H54 (cell line): ENCODE data around the gene LY6G6C.
A peak's percentile ranks its signal among the peaks of the same experiment; 100 is the strongest.

ENCODE experiments used
- DNase-seq: peaks from one replicate; pipeline ENCODE4 v3.0.0; 2011; ENCODE audit warnings: low spot score, mixed read lengths; ENCODE audit not compliant: insufficient read length
- FAIRE-seq: peaks from 3 replicates; lab custom pipeline; 2011; peaks lifted over from hg19 to GRCh38; lab: Jason Lieb, UNC
- POLR2A ChIP-seq: IDR thresholded peaks from 2 replicates; pipeline ENCODE4 v1.6.1; 2011; ENCODE audit warnings: low read depth, mild to moderate bottlenecking, low read length

Gene LY6G6C, protein sequence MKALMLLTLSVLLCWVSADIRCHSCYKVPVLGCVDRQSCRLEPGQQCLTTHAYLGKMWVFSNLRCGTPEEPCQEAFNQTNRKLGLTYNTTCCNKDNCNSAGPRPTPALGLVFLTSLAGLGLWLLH

DNA sequence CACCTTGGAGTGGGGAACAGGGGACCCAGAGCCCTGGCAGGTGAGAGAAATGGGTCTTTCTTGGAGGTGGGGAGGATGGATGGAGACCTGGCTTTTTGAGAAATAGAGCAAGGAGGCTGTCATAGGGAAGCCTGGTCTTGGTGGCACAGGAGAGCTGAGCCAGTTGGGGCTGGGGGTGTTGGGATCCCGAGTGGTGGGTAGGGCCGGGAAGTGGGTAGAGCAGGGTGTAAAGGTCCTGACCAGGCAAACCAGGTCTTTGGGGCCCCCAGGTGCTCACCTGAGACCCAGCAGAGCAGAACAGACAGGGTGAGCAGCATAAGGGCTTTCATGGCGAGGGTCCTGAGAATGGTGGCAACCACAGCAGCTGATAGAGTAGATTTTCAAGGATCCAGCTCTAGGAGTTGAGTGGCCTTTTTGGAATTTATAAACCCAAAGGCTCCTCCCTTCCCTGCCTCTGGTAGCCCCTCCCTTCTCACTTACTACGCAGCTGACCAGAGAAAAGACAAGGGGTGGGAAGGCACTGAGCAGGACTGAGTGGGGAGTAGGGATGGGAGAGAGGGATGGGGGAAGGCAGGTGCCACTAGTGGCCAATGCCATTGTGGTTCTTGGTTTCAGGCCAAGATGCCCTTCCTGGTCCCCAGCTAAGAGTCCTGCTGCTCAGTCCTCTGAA, at the start of gene LY6G6C:
Gene LY6G6C (minus strand): TSS at position 396 of the 670 bp plus-strand sequence. CDS start 67 bp downstream, at position 329.
- TF ChIP-seq POLR2A = no peak
- DNase-seq (no peak), FAIRE-seq (no peak)

DNA sequence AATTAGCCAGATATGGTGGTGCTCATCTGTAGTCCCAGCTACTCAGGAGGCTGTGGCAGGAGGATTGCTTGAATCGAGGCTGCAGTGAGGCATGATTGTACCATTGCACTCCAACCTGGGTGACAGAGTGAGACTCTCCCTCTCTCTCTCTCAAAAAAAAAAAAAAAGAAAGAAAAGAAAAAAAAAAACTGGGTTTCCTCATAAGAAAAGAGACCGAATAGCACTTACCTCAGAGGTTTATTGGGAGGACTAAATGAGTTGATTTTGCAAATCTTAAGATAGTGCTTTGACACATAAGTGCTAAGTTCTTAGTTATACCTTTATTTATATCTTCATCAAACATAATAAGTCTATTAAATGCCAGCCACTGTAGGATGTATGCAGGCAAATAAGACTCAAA, 49.3 kb upstream of the LY6G6C start:
- no peak for DNase-seq
- no peak for TF ChIP-seq POLR2A
- FAIRE-seq = no peak

DNA sequence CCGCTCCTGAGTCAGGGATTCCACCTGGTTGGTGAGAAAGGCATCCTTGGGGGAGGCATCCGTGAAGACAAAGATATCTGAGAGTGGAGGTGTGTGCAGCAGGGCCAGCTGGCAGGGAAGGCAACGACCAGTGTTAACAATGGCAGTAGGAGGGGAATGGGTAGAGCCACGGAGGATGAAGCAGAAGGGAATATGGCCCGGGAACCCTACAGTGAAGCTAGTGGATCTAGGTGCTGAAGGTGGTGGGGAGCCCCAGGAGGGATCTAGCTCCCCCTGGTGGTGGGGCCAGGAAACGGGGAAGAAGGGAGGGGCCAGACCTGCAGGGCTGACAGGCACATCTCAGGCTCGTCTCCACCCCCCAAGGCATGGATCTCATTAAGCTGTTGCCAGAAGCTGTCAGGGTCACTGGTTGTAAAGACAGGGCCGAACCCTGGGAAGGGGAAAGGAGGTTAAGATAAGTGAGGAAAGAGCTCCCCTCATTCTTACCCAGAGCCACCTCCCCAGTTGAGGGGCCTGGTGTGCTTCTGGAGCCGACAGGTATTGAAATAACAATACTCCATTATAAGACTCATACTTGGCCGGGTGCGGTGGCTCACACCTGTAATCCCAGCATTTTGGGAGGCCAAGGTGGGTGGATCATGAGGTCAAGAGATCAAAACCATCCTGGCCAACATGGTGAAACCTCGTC, 48.3 kb upstream of the LY6G6C start:
- TF ChIP-seq POLR2A = no peak
- FAIRE-seq = peak; percentile 48
- peak; percentile 87 for DNase-seq

DNA sequence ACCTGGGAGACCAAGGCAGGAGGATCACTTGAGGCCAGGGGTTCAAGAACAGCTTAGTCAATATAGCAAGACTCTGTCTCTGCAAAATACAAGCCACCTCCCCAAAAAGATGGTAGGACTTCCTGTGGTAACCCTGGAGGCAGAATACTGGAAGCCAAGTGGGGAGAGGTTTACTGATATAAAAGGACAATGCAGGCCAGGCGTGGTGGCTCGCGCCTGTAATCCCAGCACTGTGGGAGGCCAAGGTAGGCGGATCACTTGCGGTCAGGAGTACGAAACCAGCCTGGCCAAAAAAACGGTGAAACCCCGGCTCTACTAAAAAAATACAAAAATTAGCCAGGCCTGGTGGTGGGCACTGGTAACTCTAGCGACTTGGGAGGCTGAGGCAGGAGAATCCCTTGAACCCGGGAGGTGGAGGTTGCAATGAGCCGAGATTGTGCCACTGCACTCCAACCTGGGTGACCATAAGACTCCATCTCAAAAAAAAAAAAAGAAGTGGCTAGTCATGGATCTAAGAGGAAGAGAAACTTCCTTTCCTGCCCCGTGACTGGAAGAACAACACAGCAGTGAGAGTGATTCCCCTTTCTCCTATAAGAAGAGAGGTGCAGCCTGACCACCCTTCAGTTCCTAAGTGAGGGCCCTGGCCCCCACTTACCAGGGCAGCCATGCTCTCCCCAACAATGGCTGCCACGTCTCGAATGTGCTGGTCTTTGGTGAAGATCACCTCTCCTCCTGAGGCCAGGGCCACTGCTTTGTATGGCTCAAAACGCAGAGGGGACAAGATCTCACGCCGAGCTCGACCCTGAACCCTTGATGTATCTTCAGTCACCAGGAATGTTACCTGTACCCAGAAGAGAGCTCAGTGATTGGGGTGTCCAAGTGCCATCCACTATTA, 47.1 kb upstream of the LY6G6C start:
- DNase-seq (no peak), FAIRE-seq (no peak)
- no peak for TF ChIP-seq POLR2A

DNA sequence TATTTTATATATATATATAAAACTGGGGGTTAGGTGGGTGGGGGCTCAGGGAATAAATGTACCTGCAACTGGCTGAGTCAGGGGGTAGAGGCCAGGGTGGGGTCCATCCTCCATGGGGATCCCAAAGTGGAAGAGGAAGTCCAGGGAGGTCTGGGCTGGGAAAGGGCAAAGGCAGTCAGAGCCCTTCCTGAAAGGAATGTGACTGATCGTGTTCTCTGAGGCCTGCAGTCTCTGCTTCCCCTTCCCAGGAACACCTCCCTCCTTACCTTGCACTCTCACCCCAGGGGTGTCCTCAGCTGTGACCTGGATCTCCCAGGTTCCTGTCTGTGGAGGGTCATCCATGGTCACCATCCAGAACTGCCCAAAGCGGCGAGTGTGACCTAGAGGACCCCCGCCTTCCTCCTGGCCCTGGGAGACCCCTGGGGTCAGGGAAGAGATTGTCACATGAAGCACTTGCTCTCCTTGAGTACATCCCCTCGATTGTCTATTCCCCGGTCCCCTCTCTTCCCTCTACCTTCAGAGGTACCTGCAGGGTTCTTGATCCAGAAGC, 45.6 kb upstream of the LY6G6C start:
- no peak for DNase-seq
- no peak for TF ChIP-seq POLR2A
- FAIRE-seq = no peak

DNA sequence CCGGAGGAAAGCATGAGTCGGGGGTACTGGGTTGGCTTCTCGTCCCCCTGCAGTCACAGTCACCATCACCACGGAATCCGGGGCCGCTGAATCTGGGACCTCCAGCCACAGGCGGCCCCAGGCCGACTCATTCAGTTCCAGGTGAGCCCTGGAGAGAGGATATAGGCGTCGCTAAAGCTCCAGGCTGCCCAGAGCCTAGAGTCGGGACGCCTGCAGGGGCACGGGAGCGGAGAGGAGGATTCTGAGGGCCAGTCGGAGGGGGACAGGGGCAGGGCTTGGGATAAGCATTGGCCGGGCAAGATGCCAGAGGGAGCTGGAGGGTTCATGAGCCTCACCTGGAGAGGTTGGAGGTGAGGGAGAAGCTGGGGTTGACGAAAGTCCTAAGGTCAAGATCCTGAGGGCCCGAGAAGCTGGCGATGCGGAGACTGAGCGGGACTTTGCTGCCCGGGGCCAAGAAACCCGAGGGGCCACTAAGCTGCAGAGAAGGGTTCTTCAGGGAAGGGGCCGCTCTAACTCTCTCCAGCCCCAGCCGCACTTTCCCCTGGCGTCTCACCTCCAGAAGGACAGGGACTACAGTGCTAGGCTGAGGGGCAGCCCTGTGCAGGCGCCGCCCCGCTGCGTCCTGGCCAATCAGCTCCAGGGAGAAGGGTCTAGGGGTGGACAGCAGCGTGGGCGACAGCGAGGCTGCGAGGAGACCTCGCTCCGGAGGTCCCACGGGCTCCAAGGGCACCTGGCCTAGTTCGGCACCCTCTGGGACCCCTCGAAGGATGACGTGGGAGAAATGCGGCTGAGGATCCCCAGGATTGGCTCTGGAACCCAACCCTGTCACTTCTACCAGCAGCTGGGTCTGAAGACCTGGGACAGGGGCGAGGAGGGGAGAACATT, 44.6 kb upstream of the LY6G6C start:
- FAIRE-seq = no peak
- TF ChIP-seq POLR2A = no peak
- no peak for DNase-seq

DNA sequence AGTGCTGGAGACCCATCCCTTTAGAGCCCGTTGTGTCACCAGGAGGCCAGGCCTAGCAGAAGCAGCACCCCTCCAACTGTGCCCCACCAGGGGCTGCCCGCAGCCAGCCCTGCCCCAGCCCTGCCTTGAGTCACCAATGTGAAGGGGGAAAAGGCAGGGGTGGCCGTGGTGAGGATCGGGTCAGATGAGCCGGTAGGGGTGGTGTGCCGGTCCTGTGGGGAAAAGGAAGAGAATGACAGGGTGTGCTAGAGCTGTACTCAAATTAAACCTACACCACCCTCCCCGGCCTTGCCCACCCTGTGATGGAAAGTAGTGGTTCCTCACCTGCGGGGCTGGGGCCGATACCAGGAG, 44.0 kb upstream of the LY6G6C start:
- DNase-seq = no peak
- TF ChIP-seq POLR2A = no peak
- no peak for FAIRE-seq

DNA sequence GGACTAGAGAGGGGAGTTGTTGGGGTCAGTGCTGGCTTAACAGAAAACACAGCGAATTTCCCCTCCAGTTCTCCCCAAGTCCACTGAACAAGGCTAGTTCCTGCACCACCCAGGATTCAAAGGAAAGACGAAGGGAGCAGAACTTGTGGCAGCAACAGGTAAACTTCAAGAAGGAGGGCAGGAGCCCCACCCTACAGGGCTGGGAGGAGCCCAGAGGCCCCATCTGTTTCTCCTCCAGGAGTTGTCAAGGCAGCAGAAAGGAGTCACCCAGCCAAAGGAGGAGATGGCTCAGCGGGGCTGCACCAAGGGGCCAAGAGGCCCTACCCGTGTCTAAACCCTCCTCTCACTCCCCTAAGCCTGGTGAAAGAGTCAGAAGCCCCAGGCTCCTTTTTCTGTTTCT, 42.7 kb upstream of the LY6G6C start:
- FAIRE-seq (no peak), DNase-seq (no peak)
- TF ChIP-seq POLR2A = no peak

DNA sequence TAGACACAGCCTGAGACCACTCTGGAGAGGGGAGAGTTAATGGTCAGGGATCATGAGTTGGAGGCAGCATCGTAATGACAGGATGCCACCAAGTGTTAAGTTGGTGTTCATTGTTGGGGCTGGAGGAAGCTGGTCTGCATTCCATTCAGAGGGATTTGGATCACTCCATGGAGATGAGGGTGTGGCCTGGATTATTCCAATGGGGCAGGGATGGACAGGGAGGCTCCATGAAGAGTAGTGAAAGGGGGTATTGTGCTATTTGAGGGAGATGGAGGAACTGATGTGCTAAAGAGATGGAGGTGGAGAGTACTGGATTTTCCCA, 42.0 kb upstream of the LY6G6C start:
- FAIRE-seq (peak; percentile 23), DNase-seq (peak; percentile 59)
- no peak for TF ChIP-seq POLR2A

DNA sequence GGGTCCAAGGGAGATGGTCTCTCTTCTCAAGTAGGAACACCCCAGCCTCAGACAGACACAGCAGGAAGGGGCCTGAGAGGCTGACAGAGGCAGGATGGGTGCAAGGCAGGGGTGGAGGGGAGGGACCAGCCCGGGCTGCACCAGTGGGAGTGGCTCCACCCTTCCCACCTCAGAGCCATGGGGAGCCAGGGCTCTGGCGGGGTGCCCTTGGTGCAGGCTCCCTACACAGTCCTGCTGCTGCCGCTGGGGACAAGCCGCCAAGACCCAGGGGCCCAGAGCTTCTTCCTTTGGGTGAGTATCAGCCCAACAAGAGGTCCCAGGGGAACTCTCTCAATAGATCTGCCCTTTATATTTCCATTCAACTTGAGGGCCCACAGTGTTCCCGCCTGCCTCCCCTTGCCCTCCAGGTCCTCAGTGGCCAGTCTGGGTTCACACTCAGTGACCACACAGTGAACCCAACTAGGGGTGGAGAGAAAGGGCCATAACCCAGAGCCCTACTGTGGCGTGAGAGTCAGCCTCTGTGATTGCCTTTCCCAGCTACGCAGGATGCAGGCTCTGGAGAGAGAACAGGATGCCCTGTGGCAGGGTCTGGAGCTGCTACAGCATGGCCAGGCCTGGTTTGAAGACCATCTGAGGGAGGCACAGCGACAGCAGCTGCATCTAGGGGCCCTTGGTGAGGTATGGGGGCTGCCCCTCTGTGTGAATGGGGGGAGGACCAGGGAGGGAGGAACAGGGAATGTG, 41.5 kb upstream of the LY6G6C start:
- DNase-seq = no peak
- no peak for FAIRE-seq
- TF ChIP-seq POLR2A = no peak

DNA sequence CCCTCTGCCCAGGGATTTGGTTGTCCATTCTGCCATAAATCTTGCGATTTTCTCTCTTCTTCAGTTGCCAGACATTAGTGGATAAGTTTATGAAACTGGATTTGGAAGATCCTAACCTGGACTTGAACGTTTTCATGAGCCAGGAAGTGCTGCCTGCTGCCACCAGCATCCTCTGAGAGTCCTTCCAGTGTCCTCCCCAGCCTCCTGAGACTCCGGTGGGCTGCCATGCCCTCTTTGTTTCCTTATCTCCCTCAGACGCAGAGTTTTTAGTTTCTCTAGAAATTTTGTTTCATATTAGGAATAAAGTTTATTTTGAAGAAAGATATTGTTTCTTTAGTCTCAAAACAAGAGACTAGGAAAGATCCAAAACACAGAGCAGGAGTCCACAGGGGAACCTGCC, 40.8 kb upstream of the LY6G6C start, which contains the start of gene SAPCD1:
Gene SAPCD1 (plus strand): TSS at position 301 of the 400 bp plus-strand sequence. CDS start 399 bp downstream, outside the sequence.
- FAIRE-seq = no peak
- no peak for TF ChIP-seq POLR2A
- no peak for DNase-seq

DNA sequence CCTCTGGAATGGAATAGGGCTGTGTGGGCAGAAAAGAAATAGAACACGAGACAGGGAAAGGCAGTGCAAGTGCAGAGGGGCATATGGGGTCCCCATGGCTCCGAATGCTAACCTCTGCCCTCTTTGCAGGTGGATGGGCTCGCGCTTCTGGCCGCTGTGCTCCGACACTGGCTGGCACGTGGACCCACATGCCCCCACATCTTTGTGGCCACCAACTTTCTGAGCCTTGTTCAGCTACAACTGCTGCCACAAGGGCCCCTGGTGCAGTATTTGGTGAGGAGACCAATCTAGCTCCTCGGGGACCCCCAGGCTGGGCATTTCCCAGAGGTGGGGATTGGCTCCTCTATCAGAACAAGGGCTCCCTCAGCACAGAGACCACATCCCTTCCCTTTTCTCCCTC, 39.8 kb upstream of the LY6G6C start:
- FAIRE-seq (no peak), DNase-seq (no peak)
- TF ChIP-seq POLR2A = no peak
